Activated CD4-positive, alpha-beta memory T cell treated with anti-CD3 and anti-CD28 coated beads for 36 hours (primary cell): ENCODE results near the gene PARN. TPM values are rescaled to one million over a fixed set of nuclear protein-coding genes. Genes with fewer than 3 reads are reported as not detected.

Source experiments
- CTCF ChIA-PET: fragments of 350-600 bp; sonication (Branson Sonifier 250); formaldehyde crosslinking; loops from one replicate; lab custom pipeline; 2021; ENCODE audit warnings: antibody characterized with exemption, inconsistent platforms; lab: Charles Lee
- POLR2A ChIA-PET: fragments of 350-600 bp; sonication (Branson Sonifier 250); formaldehyde crosslinking; loops from one replicate; lab custom pipeline; 2021; ENCODE audit warnings: antibody characterized with exemption; lab: Charles Lee
- DNase-seq: peaks from one replicate; pipeline ENCODE4 v3.0.0-alpha.2; 2020
- H3K27ac Mint-ChIP-seq: one replicate; pipeline ENCODE4 v1.8.0; 2021; ENCODE audit warnings: mixed read lengths
- H3K27me3 Mint-ChIP-seq: one replicate; pipeline ENCODE4 v1.8.0; 2021; ENCODE audit warnings: mixed read lengths
- H3K36me3 Mint-ChIP-seq: one replicate; pipeline ENCODE4 v1.8.0; 2021; ENCODE audit warnings: mixed read lengths
- H3K4me1 Mint-ChIP-seq: one replicate; pipeline ENCODE4 v1.8.0; 2021; ENCODE audit warnings: low read depth, mixed read lengths
- H3K4me3 Mint-ChIP-seq: one replicate; pipeline ENCODE4 v1.8.0; 2021; ENCODE audit warnings: mild to moderate bottlenecking, mixed read lengths
- H3K9me3 Mint-ChIP-seq: one replicate; pipeline ENCODE4 v1.8.0; 2021; ENCODE audit warnings: mixed read lengths
- intact Hi-C: fragments of 100-400 bp; cut with micrococcal nuclease; formaldehyde crosslinking; loops from one replicate; pipeline ENCODE4 v1.15.1; 2023
- total RNA-seq, 2 experiments: library from RNA; stranded (reverse); gene quantifications; one replicate each; pipeline ENCODE4 v1.2.3, GENCODE V29; 2021

PARN gene
- total RNA-seq, 2 experiments from 2014 or later: 43.4 to 44.2 TPM

DNA sequence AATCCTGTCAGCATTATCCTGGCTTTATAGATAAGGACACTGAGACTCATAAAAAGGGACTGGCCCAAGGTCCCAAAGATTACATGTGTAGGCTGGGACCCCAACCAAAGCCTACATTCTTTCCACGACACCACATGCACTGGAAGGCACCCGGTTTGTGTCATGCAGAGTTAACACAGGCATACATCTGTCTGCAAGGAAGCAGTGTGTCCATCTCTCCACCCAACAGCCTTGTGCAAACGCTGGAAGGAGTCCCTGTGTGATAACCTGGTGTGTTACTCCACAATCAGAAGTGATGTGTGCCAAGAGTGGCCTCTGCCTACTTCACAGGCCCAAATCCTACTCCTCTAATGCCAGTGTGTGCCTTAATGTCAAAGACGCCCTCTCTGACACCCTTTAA lies 139.8 kb downstream of the PARN start:
- peaks cover 23% of the 10 kb centered on the region for H3K4me1 Mint-ChIP-seq
- ChIA-PET POLR2A (no interaction called here), CTCF (no interaction called here)
- H3K9me3 Mint-ChIP-seq: no peaks in the 10 kb centered on the region
- no peak overlapping the region for H3K4me3 Mint-ChIP-seq
- peaks cover 3% of the 10 kb centered on the region for H3K36me3 Mint-ChIP-seq
- no peak for DNase-seq
- intact Hi-C loops: no loop called here
- H3K27ac Mint-ChIP-seq: no peak overlapping the region
- no peaks in the 10 kb centered on the region for H3K27me3 Mint-ChIP-seq

DNA sequence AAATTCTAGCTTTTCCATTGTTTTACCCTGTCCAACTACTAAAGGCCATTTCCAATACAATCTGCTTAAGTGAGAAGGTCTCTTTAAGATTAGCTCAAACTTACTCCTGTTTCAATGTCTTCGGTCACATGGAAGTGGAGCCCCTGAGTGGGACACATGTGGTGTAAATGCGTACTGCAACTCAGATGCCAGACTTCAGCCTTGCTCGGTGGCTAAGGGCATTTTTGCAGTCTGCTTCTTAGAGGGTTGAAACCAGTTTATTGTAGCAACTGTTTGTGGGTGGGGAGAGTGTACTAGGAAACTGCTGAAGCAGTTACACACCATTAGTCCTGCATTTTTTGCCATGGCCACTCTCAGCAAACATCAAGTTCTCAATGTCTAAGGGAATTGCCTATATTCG lies 140.6 kb downstream of the PARN start:
- Mint-ChIP-seq H3K27ac (no peak overlapping the region), H3K27me3 (no peaks in the 10 kb centered on the region), H3K36me3 (peaks cover 3% of the 10 kb centered on the region), H3K4me1 (peaks cover 22% of the 10 kb centered on the region), H3K9me3 (no peaks in the 10 kb centered on the region), H3K4me3 (no peak overlapping the region)
- ChIA-PET POLR2A (interaction anchor here (0.6 kb wide), 1 partner anchor 76 kb away, joined by 3 read pairs; no protein-coding TSS in a partner anchor), CTCF (no interaction called here)
- intact Hi-C loops: no loop called here
- DNase-seq: no peak

DNA sequence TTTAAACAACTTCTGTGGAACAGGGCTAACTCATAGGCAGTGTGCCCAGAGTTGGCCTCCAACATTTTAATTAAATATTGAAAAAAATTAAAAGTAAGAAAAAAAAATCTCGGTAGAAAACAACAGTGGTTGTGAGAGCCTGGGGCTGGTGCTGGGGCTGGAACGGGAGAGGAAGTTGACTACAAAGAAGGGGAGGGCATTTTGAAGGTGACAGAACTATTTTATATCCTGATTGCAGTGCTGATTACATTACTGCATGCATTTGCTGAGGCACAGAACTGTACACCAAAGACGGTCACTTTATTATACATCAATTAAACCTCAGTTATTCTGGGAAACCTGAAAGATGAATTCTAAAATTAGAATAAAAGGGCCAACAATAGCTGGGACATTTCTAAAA lies 142.5 kb downstream of the PARN start:
- Mint-ChIP-seq H3K9me3 (no peaks in the 10 kb centered on the region), H3K27ac (no peak overlapping the region), H3K4me1 (peaks cover 14% of the 10 kb centered on the region), H3K27me3 (no peaks in the 10 kb centered on the region), H3K36me3 (peaks cover 3% of the 10 kb centered on the region), H3K4me3 (no peak overlapping the region)
- ChIA-PET POLR2A (no interaction called here), CTCF (no interaction called here)
- intact Hi-C loops: no loop called here
- no peak for DNase-seq

DNA sequence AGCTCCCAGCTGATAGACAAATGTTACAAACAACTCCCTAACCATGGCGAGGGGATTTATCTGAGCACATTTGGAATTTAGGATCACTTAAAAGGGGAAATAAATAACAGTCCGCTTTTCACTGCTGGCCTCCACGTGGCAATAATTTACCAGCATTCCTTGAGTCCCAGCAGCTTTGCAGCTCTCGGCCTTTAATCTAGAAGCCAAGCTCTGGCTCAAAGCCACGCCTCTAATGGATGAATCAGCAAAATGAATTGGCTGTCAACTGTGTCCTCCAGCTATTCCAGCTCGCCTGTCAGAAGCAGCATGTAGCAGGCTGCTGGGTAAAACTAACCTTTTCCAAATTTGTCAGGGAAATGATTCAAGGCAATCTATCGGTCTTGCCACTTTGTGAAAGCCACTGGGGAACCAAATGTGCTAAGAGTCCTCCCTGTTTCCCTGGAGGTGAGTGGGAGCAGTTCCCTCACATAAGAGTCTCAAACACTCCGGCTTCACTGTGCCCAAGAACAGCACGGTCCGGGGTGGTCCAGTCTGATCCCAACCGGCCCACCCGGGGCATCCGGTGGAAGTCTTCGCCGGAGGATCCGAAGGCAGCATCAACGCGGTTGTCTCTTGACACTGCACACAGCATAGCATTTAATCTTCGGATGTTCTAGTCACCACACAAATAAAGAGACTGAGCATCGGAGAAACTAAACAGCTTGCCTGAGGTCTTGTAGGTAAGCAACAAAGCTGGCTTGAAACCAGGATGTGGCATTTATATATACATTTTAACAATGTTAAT lies 143.3 kb downstream of the PARN start:
- CTCF ChIA-PET: interaction anchor here (0.6 kb wide), 1 partner anchor 567 kb away, joined by 3 read pairs; the partner anchor contains the start of gene ERCC4
- intact Hi-C loops: no loop called here
- Mint-ChIP-seq H3K36me3 (peaks cover 7% of the 10 kb centered on the region), H3K27ac (no peak overlapping the region), H3K27me3 (no peaks in the 10 kb centered on the region), H3K4me1 (peaks cover 10% of the 10 kb centered on the region), H3K9me3 (no peaks in the 10 kb centered on the region), H3K4me3 (no peak overlapping the region)
- POLR2A ChIA-PET: no interaction called here
- DNase-seq: no peak

DNA sequence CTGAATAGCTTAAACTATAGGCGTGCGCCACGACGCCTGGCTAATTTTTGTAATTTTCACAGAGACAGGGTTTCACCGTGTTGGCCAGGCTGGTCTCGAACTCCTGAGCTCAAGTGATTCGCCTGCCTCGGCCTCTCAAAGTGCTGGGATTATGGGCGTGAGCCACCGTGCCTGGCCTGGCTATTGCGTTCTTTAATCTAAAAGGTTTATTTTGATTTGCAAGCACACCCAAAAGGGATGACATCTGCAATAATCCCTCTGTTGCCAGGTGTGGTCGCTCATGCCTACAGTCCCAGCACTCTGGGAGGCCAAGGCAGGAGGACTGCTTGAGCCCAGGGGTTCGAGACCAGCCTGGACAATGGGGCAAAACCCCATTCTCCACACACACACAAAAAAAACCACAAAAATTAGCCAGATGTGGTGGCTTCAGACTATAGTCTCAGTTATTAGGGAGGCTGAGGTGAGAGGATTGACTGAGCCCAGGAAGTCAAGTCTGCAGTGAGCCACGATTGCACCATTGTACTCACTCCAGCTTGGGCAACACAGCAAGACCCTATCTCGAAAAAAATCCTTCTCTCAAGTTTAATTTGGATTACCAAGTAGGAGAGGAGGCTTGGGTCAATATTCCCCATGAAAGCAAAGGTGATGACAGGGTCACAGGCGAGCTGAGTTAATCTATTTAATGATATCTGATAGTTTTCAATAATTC lies 144.1 kb downstream of the PARN start:
- intact Hi-C loops: no loop called here
- Mint-ChIP-seq H3K9me3 (no peaks in the 10 kb centered on the region), H3K27me3 (no peaks in the 10 kb centered on the region), H3K4me3 (no peak overlapping the region), H3K4me1 (peaks cover 10% of the 10 kb centered on the region), H3K27ac (no peak overlapping the region), H3K36me3 (peaks cover 14% of the 10 kb centered on the region)
- DNase-seq: no peak
- CTCF ChIA-PET: interaction anchor here (0.6 kb wide), 1 partner anchor 566 kb away, joined by 3 read pairs; the partner anchor contains the start of gene ERCC4
- POLR2A ChIA-PET: no interaction called here

DNA sequence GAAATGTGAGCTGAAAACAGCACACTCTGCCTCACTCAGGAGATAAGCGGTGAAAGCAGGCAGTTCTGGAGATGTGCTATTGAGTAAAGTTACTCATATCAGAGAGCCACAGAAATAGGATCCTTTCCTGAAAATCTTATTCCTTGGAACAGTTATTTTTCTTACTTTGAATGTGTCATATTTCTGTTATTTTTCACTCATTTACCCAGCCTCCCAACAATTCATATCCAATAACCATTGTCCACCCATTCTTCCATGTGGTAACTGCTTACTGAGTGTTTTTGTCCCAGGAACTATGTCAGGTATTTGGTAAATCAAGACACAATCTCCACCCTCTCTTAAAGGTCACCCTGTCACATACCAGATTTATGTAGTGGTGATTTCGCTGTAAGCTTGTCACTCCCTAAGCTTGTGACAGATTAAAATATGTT lies 144.9 kb downstream of the PARN start:
- intact Hi-C loops: no loop called here
- H3K4me3 Mint-ChIP-seq: no peak overlapping the region
- peaks cover 10% of the 10 kb centered on the region for H3K4me1 Mint-ChIP-seq
- no peak for DNase-seq
- POLR2A ChIA-PET: no interaction called here
- H3K27me3 Mint-ChIP-seq: no peaks in the 10 kb centered on the region
- no peaks in the 10 kb centered on the region for H3K9me3 Mint-ChIP-seq
- CTCF ChIA-PET: no interaction called here
- H3K36me3 Mint-ChIP-seq: peaks cover 20% of the 10 kb centered on the region
- H3K27ac Mint-ChIP-seq: no peak overlapping the region

DNA sequence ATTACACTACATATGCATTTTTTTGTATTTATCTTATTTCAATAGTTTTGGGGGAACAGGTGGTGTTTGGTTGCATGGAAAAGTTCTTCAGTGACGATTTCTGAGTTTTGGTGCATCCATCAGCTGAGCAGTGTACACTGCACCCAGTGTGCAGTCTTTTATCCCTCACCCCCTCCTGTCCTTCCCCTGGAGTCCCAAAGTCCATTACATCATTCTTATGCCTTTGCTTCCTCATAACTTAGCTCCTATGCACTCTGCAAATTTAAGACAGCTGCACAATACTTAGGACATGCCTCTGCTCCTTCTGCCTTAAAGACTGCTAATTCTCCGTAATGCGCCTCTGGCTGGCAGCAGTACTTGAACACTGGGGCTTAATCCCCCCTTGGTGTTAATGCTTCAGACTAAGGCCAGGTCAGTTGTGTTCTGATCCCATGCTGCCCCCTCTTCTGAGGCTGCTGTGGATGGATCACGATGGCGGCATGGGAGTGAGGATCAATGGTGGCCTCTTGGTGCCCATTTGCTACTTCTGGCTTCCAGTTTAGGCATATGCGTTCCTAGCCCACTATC lies 146.2 kb downstream of the PARN start:
- Mint-ChIP-seq H3K27ac (no peak overlapping the region), H3K36me3 (peaks cover 29% of the 10 kb centered on the region), H3K4me3 (no peak overlapping the region), H3K9me3 (peaks cover under 1% of the 10 kb centered on the region), H3K27me3 (no peaks in the 10 kb centered on the region), H3K4me1 (peaks cover 10% of the 10 kb centered on the region)
- POLR2A ChIA-PET: no interaction called here
- CTCF ChIA-PET: no interaction called here
- intact Hi-C loops: no loop called here
- no peak for DNase-seq

DNA sequence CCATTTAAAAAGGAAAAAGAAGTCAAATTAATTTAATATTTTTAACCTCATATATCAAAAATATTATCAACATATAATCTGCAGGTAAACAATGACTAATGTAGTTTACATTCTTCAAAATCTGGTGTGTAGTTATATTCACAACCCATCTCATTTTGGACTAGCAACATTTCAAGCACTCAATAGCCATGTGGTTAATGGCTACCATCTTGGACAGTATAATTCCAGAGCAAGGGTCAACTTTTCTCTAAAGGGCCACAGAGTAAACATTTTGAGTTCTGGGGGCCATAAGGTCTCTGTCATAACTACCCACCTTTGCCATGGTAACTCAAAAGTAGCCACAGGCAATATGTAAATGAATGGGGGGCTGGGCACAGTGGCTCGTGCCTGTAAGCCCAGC lies 153.9 kb downstream of the PARN start:
- intact Hi-C loops: no loop called here
- no peaks in the 10 kb centered on the region for H3K4me1 Mint-ChIP-seq

DNA sequence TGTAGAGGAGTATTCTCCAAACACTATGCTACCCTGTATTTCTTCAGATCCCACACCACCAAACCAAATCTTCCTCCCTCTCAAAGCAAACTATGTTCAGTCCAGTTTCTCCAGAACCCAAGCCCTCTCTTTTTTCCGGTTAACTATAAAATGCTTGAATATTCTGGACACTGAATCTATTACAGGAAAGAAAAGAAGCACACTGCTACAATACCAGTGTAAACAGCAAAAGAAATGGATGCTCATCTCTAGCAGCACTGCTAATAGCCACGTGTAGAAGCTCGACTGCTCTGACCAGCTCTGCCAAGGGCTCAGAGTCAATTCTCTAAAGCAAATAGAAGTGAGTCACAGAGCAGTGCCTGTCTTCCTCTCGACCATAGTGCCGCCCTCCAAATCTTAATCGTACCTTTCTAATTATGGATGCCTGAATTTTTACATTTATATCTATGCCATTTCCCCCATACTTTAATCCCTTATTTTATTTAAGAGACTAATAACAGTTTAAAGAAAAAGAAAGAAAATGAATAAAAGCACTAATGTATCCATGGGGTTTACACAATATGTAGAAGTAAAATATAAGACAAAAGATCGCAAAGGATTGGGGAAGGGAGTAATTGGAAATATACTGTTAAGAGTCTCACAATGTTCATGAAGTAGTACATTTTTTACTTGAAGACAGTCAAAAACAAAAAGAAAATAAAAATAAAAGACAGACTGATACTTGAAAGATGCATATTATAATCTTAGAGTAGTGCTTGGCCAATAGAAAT lies 154.5 kb downstream of the PARN start:
- Mint-ChIP-seq H3K4me3 (no peak overlapping the region), H3K36me3 (peaks cover 30% of the 10 kb centered on the region), H3K27ac (no peak overlapping the region), H3K4me1 (no peaks in the 10 kb centered on the region), H3K27me3 (no peaks in the 10 kb centered on the region), H3K9me3 (peaks cover 5% of the 10 kb centered on the region)
- intact Hi-C loops: no loop called here
- no peak for DNase-seq
- ChIA-PET POLR2A (no interaction called here), CTCF (no interaction called here)

More for the DNA sequence above, 153.9 kb downstream of the PARN start:
- Mint-ChIP-seq H3K4me3 (no peak overlapping the region), H3K36me3 (peaks cover 34% of the 10 kb centered on the region), H3K27ac (no peak overlapping the region), H3K9me3 (peaks cover 5% of the 10 kb centered on the region), H3K27me3 (no peaks in the 10 kb centered on the region)
- ChIA-PET CTCF (no interaction called here), POLR2A (no interaction called here)
- no peak for DNase-seq

DNA sequence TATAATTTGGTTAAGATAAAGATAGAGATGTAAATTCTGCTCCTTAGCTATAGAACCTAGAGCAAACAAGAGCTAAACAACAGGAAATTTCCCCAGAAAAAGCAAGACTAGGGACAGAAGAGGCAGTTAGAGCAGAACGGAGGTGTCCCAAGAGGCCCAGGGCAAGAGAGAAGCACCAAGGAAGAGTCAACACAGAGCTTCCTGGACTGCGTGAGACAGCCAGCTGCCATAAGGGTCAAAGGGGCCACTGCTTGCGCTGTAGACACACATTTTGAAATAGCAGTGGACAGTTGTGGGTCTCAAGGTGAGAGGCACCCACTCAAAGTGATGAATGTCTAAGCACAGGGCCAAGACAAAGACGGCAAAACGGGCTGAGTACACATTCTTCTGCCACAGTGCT lies 156.6 kb downstream of the PARN start:
- peaks cover 3% of the 10 kb centered on the region for H3K9me3 Mint-ChIP-seq

DNA sequence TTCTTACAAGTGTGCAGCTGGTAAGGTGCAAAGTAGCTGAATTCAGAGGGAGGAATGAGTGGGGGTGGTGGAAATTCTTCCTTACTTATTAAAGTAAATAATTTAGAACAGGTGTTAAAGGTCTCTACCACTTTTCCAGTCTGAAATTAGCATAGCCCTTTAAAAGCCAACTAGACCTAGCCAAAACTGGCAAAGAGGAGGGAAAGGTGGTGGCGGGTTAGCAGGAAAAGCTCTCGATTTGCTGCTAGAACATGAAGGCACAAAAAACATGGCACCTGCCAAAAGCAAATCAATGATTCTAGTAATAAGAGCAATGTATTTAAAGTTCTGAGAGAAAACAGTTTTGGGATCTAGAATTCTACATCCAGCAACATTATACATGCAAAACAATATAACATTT lies 157.7 kb downstream of the PARN start:
- Mint-ChIP-seq H3K27ac (no peak overlapping the region), H3K4me3 (no peak overlapping the region), H3K9me3 (no peaks in the 10 kb centered on the region), H3K36me3 (peaks cover 16% of the 10 kb centered on the region), H3K4me1 (no peaks in the 10 kb centered on the region), H3K27me3 (no peaks in the 10 kb centered on the region)
- intact Hi-C loops: no loop called here
- ChIA-PET POLR2A (no interaction called here), CTCF (interaction anchor here (0.6 kb wide), 1 partner anchor 16 kb away, joined by 4 read pairs; no protein-coding TSS in a partner anchor)
- no peak for DNase-seq

More for the DNA sequence above, 156.6 kb downstream of the PARN start:
- DNase-seq: no peak
- ChIA-PET CTCF (interaction anchor here (1.1 kb wide), 1 partner anchor 10 kb away, joined by 4 read pairs; no protein-coding TSS in a partner anchor), POLR2A (no interaction called here)
- Mint-ChIP-seq H3K36me3 (peaks cover 13% of the 10 kb centered on the region), H3K4me1 (no peaks in the 10 kb centered on the region), H3K4me3 (no peak overlapping the region), H3K27me3 (no peaks in the 10 kb centered on the region), H3K27ac (no peak overlapping the region)
- intact Hi-C loops: no loop called here

DNA sequence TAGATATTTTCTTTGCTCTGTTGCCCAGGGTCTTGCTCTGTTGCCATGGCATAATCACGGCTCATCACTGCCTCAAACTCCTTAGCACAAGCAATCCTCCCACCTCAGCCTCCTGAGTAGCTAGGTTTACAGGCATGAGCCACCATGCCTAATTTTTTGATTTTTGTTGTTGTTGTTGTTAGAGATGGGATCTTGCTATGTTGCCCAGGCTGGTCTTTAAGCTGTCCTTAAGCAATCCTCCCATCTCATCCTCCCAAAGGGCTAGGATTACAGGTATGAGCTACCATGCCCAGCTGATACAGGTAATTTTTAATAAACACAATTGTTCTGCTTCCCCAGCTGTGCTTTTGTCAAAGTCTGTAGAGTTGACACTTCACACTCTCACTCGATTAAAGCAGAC lies 159.3 kb downstream of the PARN start:
- intact Hi-C loops: no loop called here
- POLR2A ChIA-PET: no interaction called here
- no peaks in the 10 kb centered on the region for H3K4me1 Mint-ChIP-seq
- H3K9me3 Mint-ChIP-seq: no peaks in the 10 kb centered on the region
- no peak for DNase-seq
- CTCF ChIA-PET: no interaction called here
- H3K36me3 Mint-ChIP-seq: peaks cover 18% of the 10 kb centered on the region
- no peak overlapping the region for H3K27ac Mint-ChIP-seq
- no peaks in the 10 kb centered on the region for H3K27me3 Mint-ChIP-seq
- no peak overlapping the region for H3K4me3 Mint-ChIP-seq
